HG03558 (cell line): Measurements from ENCODE around the gene PLA2G1B.
"Not testable (repeated sequence)": the region's sequence is repeated elsewhere in the genome, so short reads cannot be mapped to it uniquely, and the experiment has no call there.

Experiments
- ATAC-seq: cut with Tn5 transposase; IDR thresholded peaks from one replicate; pipeline ENCODE4 v1.9.1; 2021; ENCODE audit warnings: moderate number of reproducible peaks; ENCODE audit not compliant: unreplicated experiment; ENCODE audit errors: extremely low read depth

PLA2G1B gene

DNA sequence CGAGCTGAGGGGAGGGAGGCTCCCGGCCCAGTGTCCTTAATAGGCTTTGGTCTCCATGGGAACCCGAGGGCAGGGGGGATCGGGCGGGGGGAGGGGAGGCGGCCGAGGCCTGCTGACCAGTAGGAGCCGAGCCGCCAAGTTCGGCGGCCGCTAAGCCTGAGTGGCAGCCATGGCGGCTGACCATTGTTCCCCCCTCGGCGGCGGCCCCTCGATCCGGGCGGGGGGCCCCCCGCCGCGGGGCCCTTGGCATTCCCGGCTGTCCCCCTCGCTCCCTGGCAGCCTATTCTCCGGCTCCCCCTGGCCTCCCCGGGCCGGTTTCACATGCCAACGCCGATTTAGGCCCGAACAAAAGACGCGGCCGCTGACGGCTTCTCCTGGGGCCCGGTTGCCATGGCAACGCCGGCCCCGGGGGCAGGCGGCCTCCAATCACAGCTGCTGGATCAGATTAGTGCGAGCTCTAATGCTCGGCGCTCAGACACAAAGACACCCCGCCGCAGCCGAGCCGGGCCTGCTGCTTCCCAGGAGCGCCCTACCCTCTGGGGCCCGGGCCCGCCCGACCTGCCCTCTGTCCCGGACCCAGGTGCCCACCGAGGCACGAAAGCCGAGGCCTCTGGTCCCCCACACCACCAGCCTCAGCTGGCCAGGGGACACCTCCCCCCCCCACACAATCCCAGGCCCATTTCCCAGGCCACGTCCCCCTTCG is 34.1 kb upstream of the PLA2G1B start:
- no peak for ATAC-seq

DNA sequence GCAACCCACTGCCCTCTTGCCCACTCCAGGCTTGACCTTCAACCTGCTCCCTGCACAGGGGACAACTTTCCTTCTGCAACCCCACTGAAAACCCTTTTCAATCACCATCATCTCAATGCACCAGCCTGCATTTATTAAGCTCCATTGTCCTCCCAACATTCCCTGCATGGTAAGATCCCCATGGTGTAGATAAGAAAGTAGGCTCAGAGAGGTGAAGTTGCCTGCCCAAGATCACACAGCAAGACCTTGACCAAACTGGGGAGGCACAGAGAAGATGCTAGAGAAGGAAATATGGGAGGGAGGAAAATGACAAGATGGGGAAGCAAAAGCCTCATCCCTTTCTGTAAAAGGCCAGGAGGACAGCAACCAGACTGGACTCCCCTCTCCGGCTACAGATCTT is 31.5 kb upstream of the PLA2G1B start:
- ATAC-seq, result no peak

DNA sequence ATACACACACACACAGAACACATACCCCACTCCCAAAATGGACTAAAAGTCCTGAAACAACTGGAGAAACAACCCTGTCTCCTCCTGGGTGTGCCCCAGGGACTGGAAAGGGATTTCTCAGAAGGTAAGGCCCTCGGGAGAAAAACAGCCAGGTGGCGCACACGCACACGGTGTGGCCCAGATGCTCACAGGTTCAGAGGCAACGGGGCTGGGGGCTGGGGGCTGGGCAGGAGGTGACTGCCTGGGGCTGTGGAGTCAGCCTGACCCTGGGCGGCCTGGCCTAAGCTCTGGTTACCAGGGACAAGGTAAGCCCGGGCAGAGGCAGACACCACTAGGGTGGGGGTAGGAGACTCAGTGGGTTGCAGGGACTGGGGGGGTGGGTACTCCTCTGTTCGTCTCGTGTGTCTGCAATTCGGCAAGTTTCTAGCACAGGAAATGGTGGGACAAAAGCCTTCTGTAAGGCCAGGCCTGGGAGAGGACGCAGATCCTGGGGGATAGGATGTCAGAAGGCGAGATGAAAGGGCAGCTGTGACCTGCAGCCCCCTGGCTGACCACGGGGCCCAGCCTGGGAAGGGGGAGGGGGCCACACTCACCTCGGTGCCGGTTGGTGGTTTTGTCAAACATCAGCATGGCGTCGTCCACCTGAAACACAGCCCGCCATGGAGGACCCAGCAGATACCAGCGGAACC is 31.0 kb upstream of the PLA2G1B start:
- no peak for ATAC-seq

DNA sequence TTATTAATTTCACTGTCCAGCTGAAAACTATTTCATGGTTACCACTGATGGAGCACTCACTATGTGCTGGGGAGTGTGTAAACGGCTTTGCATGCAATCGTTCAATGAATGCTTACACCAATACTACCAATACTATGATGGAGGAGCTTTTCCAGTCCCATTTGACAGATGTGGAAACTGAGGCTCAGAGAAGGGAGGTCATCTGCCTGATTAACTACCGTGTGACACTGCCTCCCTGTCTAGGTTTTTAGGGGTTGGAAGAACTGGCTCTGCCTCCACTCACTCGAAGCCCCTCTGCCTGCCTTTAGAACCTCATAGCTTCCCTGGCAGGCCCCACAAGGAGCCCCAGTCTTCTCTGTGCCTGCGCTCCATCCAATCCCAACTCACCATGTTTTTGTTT is 29.5 kb upstream of the PLA2G1B start:
- no peak for ATAC-seq

DNA sequence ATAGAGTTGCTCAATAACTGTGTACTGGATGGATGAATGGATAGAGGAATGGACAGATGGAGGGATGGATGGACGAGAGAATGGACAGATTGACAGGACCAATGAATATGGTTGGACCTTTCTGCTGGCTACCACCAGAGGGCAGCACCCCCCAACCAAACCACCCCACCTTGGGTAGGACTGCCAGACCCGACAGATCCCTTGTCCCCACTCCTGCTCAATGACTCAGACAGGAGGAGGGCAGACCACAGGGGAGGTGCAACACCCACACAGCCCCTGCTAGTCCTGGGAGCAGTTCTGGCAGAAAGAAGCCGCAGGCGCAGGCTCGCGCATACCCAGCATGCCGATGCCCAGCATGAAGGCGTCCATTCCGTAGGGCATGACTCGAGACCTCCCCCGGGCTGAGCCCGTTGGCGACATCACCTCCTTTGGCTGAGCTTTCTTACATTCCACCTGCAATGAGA is 29.0 kb upstream of the PLA2G1B start:
- no peak for ATAC-seq

DNA sequence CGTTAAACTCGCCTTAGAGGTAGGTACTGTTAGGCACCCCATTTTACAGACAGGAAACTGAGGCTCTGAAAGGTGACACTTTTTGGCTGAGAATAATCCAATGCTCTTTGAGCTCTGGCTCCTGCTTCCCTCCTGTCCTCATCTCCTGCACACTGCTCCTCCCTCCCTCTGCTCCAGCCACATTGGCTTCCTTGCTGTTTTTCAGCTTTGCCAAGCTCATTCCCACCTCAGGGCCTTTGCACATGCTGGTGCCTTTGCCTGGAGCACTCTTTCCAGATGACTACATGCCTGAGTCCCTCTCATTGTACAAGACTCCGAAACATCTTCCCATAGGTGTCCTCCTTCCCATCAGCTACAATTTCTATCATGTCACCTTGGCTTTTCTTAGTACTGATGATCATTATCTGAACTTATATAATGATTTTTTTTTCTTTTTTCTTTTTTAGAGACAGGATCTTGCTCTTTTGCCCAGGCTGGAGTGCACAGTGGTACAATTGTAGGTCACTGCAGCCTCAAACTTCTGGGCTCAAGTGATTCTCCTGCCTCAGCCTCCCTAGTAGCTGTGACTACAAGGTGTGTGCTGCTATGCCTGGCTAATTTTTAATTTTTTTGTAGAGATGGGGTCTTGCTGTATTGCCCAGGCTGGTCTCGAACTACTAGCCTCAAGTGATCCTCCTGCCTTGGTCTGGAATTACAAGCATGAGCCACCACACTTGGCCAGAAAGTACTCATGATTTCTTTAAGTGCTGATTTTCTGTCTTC is 26.2 kb upstream of the PLA2G1B start:
- ATAC-seq, result no peak

DNA sequence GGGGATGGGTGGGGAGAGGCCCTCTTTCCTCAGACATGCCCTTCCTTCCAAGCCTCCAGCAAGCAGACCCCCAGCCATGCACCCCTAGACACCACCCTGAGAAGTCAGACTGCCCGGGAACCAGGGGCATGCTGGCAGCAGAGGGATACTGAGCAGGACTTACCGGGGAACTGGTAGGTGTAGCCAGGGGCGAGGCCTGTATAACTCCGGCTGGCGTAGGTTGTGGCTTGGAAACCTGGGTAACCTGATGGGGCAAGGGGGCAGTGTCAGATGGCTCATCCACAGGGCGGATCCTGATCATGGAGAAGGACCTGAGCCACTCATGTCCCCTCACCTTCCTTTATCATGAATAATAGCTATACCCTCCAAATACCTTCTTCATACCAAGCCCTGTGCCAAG is 25.6 kb upstream of the PLA2G1B start:
- no peak for ATAC-seq

DNA sequence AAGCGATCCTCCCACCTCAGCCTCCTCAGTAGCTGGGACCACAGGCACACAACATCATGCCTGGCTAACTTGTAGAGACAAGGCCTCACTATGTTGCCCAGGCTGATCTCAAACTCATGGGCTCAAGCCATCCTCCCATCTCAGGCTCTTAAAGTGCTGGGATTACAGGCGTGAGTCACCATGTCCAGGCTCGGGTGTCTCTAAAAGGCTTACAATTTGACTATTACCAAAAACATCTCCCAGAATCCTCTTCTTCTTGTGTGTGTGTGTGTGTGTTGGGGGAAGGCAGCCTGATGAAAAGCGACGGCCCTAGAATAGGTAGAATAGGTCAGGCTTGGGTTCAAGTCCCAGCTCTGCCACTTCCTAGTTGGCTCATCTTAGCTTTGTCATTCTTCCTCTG is 24.5 kb upstream of the PLA2G1B start:
- ATAC-seq, result no peak

DNA sequence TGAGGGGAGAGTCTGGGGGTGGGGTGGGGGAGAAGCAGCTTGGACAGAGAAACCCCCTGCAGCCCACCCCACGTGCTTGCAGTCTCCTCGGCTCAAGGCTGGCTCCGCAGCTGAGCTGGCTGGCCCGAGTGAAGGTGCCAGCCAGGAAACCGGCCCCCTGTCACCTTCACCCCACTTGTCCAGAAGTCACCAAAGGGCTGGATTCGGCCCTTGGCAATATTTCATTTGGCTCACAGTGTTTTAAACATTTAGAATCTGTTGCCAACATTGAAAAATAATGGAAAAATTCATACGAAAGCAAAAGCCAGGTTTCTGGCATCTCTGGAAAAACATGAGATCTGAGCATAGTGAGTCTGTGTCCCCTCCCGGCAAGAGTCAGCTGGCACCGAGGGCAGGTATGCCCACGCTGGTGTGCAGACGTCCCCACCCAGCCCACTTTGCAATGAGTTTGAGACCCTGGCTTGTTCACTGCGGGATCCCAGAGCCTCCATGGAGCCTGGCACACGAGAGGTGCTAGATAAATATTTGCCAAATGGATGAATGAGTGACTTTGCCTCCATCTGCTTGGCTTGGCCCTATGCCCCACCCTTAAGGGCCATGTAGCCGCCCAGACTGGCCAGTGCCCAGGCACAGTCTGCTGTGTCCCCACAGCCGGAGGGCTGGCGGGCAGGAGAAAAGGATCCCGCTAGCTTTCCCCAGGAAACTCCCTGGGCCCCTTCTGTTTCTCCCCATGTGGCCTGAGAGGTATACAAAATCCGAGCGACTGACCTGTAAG is 23.2 kb upstream of the PLA2G1B start:
- no peak for ATAC-seq

DNA sequence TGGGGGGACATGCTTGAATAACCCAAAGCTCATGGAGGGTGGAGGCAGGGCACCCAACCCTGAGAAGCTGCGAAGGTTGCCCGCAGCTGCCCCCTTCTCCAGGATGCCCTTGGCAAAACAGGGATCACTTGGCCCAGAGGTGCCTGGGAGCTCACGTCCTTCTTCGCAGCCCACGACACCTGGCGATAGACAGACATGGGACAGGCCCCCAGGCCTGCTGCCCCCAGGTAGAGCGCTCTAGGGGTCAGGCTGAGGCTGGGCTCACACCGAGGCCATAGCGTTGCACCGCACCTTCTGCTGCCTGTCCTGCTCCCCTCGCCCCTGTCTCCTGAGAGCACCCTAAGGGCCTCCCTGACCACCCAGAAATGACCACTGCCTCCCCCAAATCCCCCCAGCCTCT is 20.2 kb upstream of the PLA2G1B start:
- ATAC-seq, result no peak

DNA sequence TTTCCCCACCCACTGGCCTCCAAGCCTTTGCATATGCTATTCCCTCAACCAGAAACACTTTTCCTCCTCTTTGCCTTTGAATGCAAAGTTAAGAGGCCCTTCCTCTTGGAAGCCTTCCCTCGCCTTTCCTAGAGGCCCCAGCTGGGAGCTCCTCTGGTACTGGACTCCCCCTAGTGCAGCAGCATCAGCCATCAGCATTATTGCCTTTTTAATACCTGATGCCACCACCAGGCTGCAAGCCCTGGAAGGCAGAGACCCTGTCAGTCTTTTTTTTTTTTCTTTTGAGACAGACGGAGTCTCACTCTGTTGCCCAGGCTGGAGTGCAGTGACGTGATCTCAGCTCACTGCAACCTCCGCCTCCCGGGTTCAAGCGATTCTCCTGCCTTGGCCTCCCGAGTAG is 19.1 kb upstream of the PLA2G1B start:
- no peak for ATAC-seq

DNA sequence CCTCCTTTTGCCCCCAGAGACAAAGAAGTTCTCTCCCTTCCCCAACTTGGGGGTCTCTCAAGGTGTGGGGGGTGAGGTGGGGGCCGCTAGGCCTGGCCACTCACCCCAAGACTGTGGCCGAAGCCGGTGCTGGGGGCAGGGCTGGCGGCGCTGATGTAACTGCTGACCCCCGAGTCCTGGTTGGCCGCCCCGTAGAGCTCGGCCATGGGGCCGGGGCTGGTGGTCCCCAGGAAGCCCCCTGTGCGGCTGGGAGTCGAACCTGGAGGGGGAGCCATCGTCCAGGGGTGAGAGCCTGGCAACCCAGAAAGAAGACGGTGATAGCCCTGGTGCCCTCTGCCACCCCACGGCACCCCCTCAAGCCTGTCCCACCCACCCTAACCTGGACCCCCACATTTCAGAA is 18.5 kb upstream of the PLA2G1B start:
- ATAC-seq, result no peak

DNA sequence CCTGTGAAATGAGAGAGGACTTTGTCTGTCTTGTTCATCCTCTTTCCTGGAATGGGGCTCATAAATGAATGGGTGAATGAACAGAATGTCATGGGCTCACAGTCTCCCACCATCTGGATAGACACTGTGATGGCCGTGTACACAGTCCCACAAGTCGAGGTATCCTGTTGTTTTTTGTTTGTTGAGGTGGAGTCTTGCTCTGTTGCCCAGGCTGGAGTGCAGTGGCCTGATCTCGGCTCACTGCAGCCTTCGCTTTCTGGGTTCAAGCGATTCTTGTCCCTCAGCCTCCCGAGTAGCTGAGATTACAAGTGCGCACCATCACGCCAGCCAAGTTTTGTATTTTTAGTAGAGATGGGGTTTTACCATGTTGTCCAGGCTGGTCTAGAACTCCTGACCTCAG is 16.1 kb upstream of the PLA2G1B start:
- ATAC-seq, result no peak

DNA sequence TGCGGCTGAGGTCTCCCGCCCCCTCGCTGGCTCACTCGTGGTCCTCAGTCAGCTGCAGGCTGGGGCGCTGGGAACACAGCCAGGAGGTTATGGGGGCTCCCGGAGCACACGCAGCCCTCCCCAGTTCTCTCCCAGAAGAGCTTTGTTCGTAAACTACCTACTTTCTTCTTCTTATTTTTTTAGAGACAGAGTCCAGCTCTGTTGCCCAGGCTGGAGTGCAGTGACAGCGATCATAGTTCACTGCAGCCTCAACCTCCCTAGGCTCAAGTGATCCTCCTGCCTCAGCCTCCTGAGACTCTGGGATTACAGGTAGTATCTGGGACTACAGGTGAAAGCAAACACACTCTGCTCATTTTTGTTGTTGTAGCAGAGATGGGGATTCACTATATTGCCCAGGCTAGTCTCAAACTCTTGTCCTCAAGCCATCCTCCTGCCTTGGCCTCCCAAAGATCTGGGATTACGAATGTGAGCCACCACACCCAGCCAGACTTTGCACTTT is 15.5 kb upstream of the PLA2G1B start:
- no peak for ATAC-seq

DNA sequence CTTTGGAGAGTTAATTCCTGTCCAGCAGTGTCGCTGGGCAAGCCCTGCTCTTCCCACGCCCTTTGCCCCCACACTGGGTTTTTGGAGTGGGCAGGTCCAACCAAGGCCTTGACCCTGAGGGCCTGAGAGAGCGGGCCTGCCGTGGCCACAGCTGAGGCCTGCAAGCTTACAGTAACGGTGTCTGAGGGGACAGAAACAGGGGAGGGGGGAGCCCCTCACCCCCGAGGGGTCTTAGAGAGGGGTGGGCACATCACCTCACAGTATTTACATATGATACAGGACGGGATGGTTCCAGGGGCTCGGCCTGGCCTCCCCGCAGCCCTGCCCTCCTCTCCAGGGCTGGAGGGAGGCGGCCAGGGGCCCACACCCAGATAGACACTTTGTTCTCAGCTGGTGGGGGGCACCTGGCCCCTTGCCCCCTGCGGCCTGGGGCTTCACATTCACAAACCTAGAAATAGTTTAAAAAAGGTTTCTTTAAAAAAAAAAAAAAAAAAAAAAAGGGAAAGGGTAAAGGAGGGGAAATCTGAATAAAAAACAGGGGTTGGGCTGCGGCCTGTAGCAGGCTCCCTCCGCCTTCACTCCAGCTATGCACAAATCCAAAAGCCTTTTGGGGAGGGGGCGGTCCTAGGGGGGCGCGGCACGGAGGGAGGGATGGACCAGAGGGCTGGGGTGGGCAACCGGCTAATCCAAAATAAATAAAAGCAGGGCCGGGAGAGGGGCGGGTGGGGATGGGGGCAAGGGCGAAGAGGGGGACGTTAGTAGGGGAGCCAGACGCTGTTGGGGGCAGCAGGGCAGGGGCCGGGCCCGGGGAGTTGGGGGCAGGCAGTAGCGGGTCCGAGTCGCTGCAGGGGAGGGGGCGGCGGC is 14.8 kb upstream of the PLA2G1B start:
- ATAC-seq, result no peak

DNA sequence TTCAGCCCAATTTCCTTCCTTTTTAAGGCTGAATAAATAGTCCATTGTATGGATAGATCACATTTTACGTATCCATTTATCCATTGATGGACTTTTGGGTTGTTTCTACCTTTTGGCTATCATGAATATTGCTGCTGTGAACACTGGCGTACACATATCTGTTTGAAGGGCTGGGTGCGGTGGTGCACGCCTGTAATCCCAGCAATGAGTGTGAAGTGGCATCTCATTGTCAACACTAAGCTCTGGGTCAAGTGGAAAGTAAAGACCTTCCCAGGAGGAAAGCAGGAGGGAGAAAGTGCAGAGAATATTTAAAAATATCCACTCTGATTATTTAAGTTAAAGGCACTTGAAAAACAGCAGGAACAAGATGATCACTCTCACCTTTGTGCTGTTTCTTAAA is 11.7 kb upstream of the PLA2G1B start:
- no peak for ATAC-seq

DNA sequence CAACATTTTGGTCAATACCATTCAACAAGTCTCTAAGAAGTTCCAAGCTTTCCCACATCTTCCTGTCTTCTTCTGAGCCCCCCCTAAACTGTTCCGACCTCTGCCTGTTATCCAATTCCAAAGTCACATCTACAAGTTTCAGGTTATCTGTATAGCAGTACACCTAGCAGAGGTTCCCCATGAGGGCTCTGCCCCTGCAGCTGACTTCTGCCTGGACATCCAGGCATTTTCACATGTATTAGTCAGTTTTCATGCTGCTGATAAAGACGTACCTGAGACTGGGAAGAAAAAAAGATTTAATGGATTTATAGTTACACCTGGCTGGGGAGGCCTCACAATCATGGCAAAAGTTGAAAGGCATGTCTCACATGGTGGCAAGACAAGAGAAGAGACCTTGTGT is 10.2 kb upstream of the PLA2G1B start:
- no peak for ATAC-seq

DNA sequence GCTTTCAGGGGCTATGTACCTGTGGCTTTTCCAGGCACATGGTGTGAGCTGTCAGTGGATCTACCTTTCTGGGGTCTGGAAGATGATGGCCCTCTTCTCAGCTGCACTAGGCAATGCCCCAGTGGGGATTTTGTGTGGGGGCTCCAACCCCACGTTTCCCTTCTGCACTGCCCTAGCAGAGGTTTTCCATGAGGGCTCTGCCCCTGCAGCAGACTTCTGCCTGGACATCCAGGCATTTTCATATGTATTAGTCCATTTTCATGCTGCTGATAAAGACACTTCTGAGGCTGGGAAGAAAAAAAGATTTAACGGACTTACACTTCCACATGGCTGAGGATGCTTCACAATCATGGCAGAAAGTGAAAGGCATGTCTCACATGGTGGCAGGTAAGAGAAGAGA is 8.8 kb upstream of the PLA2G1B start:
- not testable (repeated sequence) for ATAC-seq

DNA sequence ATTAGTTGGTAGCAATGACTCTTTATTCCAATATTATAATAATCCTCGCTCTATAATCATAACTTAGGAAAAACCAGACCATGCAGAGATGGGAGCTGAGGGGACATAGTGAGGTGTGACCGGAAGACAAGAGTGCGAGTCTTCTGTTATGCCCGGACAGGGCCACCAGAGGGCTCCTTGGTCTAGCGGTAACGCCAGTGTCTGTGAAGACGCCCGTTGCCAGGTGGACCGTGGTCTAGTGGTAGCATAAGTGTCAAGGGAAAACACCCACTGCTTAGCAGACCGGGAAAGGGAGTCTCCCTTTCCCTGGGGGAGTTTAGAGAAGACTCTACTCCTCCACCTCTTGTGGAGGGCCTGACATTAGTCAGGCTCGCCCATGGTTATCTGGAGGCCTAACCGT is 7.9 kb upstream of the PLA2G1B start:
- ATAC-seq, result not testable (repeated sequence)

DNA sequence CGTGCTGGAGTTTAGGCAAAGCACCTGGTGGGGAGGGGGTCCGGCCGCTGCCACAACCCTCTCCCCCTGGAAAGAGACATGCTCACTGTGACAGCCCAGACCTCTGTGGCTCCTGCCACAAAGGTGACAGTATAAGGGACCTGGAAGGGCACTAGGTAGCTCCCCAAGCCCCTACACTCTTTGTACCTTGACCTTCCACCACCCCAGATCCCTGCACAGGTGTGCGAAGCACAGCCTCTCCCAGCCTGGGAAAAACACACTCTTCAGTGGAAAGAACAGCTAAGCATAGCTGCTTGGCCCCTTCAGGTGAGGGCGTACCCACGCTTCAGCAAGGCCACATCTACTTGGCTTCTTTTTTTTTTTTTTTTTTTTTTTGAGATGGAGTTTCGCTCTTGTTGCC is 4.9 kb upstream of the PLA2G1B start:
- ATAC-seq, result no peak
